ENCODE measurements around the gene OR56B1. TPM values are rescaled to one million over a fixed set of nuclear protein-coding genes. Genes with fewer than 3 reads are reported as not detected.

The OR56B1 gene
- not detected in 2 replicates for total RNA-seq (ENCODE audit: low replicate concordance)

GRCh38 chr11:5736396-5736795 lies at the start of gene OR56B1:
TSS of gene OR56B1 (plus strand) at chr11:5736448. CDS start at chr11:5736517, 69 bp downstream.

GRCh38 chr11:5689551-5689983 lies 46.7 kb upstream of the OR56B1 start, which contains the start of gene TRIM22:
TSS of gene TRIM22 (plus strand) at chr11:5689790. CDS start at chr11:5696233, 6,443 bp downstream.

GRCh38 chr11:5753943-5754342 lies 17.7 kb downstream of the OR56B1 start, which contains the start of gene OR52N4:
TSS of gene OR52N4 (plus strand) at chr11:5754243. CDS start at chr11:5754741, 498 bp downstream.

GRCh38 chr11:5783255-5783654 lies 47.0 kb downstream of the OR56B1 start, which contains the start of gene OR52N5:
TSS of gene OR52N5 (minus strand) at chr11:5783355. CDS start at chr11:5778634, 4,721 bp downstream.

Other genes starting within 250 kb of the OR56B1 start
- gene OR52D1, start 247.8 kb upstream of the OR56B1 start, total RNA-seq (ENCODE audit: low replicate concordance) = not detected in 2 replicates
- 0.08 TPM in 1 of 2 replicates, not detected in the other for gene UBQLN3, start 226.5 kb upstream of the OR56B1 start, total RNA-seq (ENCODE audit: low replicate concordance)
- 0.08 and 0.12 TPM in 2 replicates for gene UBQLNL, start 219.7 kb upstream of the OR56B1 start, total RNA-seq (ENCODE audit: low replicate concordance)
- 0.38 and 1.2 TPM in 2 replicates for gene OR52H1, start 187.9 kb upstream of the OR56B1 start, total RNA-seq (ENCODE audit: low replicate concordance)
- not detected in 2 replicates for gene OR52B6, start 155.6 kb upstream of the OR56B1 start, total RNA-seq (ENCODE audit: low replicate concordance)
- 2.1 and 3.6 TPM in 2 replicates for gene TRIM6, start 139.8 kb upstream of the OR56B1 start, total RNA-seq (ENCODE audit: low replicate concordance)
- gene TRIM34, start 111.4 kb upstream of the OR56B1 start, total RNA-seq (ENCODE audit: low replicate concordance) = 9.2 and 11.8 TPM in 2 replicates
- 16.1 and 48.1 TPM in 2 replicates for gene TRIM5, start 51.4 kb upstream of the OR56B1 start, total RNA-seq (ENCODE audit: low replicate concordance)
- gene TRIM22, start 46.7 kb upstream of the OR56B1 start, total RNA-seq (ENCODE audit: low replicate concordance) = 73.4 and 161 TPM in 2 replicates
- gene OR52N4, start 17.8 kb downstream of the OR56B1 start, total RNA-seq (ENCODE audit: low replicate concordance) = not detected in 2 replicates
- not detected in 2 replicates for gene OR52N5, start 46.9 kb downstream of the OR56B1 start, total RNA-seq (ENCODE audit: low replicate concordance)
- not detected in 2 replicates for gene OR52N1, start 54.8 kb downstream of the OR56B1 start, total RNA-seq (ENCODE audit: low replicate concordance)
- gene OR52N2, start 72.5 kb downstream of the OR56B1 start, total RNA-seq (ENCODE audit: low replicate concordance) = not detected in 2 replicates
- gene OR52E6, start 105.4 kb downstream of the OR56B1 start, total RNA-seq (ENCODE audit: low replicate concordance) = not detected in 2 replicates
- not detected in 2 replicates for gene OR52E8, start 121.2 kb downstream of the OR56B1 start, total RNA-seq (ENCODE audit: low replicate concordance)
- gene OR52E4, start 144.2 kb downstream of the OR56B1 start, total RNA-seq (ENCODE audit: low replicate concordance) = not detected in 2 replicates
- not detected in 2 replicates for gene OR52E5, start 156.8 kb downstream of the OR56B1 start, total RNA-seq (ENCODE audit: low replicate concordance)
- not detected in 2 replicates for gene OR56A3, start 205.8 kb downstream of the OR56B1 start, total RNA-seq (ENCODE audit: low replicate concordance)
- gene OR56A5, start 232.0 kb downstream of the OR56B1 start, total RNA-seq (ENCODE audit: low replicate concordance) = not detected in 2 replicates